ENCODE data around the gene TPD52L1.

TPD52L1 gene

GRCh38 chr6:125183391-125183790 is 29.8 kb downstream of the TPD52L1 start:
- DNase-seq, result no peak

GRCh38 chr6:125188037-125188436 is 34.5 kb downstream of the TPD52L1 start:
- no peak for DNase-seq

- DNase-seq, result no peak
Measured at GRCh38 chr6:125188594-125189203, 35.1 kb downstream of the TPD52L1 start.

GRCh38 chr6:125189494-125189893 is 35.9 kb downstream of the TPD52L1 start:
- no peak for DNase-seq

GRCh38 chr6:125190667-125191066 is 37.1 kb downstream of the TPD52L1 start:
- no peak for DNase-seq

GRCh38 chr6:125191916-125192609 is 38.5 kb downstream of the TPD52L1 start:
- DNase-seq, result peak; percentile 50

GRCh38 chr6:125192610-125192930 is 39.0 kb downstream of the TPD52L1 start:
- no peak for DNase-seq

- DNase-seq, result no peak
Measured at GRCh38 chr6:125193208-125193607, 39.6 kb downstream of the TPD52L1 start.

- no peak for DNase-seq
Measured at GRCh38 chr6:125194941-125195340, 41.4 kb downstream of the TPD52L1 start.

- no peak for DNase-seq
Measured at GRCh38 chr6:125195526-125195925, 42.0 kb downstream of the TPD52L1 start.

GRCh38 chr6:125196613-125197012 is 43.0 kb downstream of the TPD52L1 start:
- no peak for DNase-seq

GRCh38 chr6:125197795-125198269 is 44.3 kb downstream of the TPD52L1 start:
- peak; percentile 14 for DNase-seq

GRCh38 chr6:125198398-125198937 is 44.9 kb downstream of the TPD52L1 start:
- DNase-seq, result no peak

- DNase-seq, result no peak
Measured at GRCh38 chr6:125200941-125201340, 47.4 kb downstream of the TPD52L1 start.

- no peak for DNase-seq
Measured at GRCh38 chr6:125201961-125202729, 48.6 kb downstream of the TPD52L1 start.

GRCh38 chr6:125203395-125203794 is 49.8 kb downstream of the TPD52L1 start:
- DNase-seq, result no peak

- no peak for DNase-seq
Measured at GRCh38 chr6:125205931-125206330, 52.4 kb downstream of the TPD52L1 start.

GRCh38 chr6:125206389-125206788 is 52.8 kb downstream of the TPD52L1 start:
- no peak for DNase-seq

GRCh38 chr6:125207956-125208355 is 54.4 kb downstream of the TPD52L1 start:
- no peak for DNase-seq

- no peak for DNase-seq
Measured at GRCh38 chr6:125208625-125209249, 55.2 kb downstream of the TPD52L1 start.

GRCh38 chr6:125210667-125211066 is 57.1 kb downstream of the TPD52L1 start:
- no peak for DNase-seq

- no peak for DNase-seq
Measured at GRCh38 chr6:125211352-125211751, 57.8 kb downstream of the TPD52L1 start.

GRCh38 chr6:125212377-125212776 is 58.8 kb downstream of the TPD52L1 start:
- no peak for DNase-seq
